Adipose tissue (tissue), 3 donors: ENCODE data around the gene SCN2B. TPM values are rescaled to one million over a fixed set of nuclear protein-coding genes. Genes with fewer than 3 reads are reported as not detected.
"Not testable (repeated sequence)": the region's sequence is repeated elsewhere in the genome, so short reads cannot be mapped to it uniquely, and the experiment has no call there.

Experiments used
- H3K27ac ChIP-seq: one replicate; pipeline ENCODE4 v1.5.1; 2013; ENCODE audit warnings: low read depth, low read length
- WGBS, 3 donors: extraction: QIAGEN DNeasy Blood & Tissue Kit; methylation state at CpG; one replicate each; pipeline ENCODE4 v1.1.7; 2013; 5-methylcytosine and 5-hydroxymethylcytosine counted together
- polyA plus RNA-seq, 3 donors: library from polyadenylated mRNA; stranded (reverse); fragments of 200-250 nt; gene quantifications; one replicate each; pipeline ENCODE4 v1.2.3, GENCODE V29; 2013
- donor health status: healthy with polysubstance abuse.
- donor health status: Bipolar disorder and iron deficiency.
- donor health status: healthy.

Gene SCN2B
- polyA plus RNA-seq, 3 donors = 0.06 to 0.45 (median 0.07) TPM

- 66 to 92% (median 78%) methylated on average over 12 of the region's 12 CpGs for WGBS, 3 donors
- H3K27ac ChIP-seq = no peak overlapping the region
Measured at GRCh38 chr11:118184784-118185579, 8.5 kb upstream of the SCN2B start.

- not testable (repeated sequence) for H3K27ac ChIP-seq
- 68 to 94% (median 91%) methylated on average over 5 of the region's 5 CpGs for WGBS, 3 donors
Measured at GRCh38 chr11:118183691-118184090, 7.3 kb upstream of the SCN2B start.

GRCh38 chr11:118180300-118180703 lies 3.9 kb upstream of the SCN2B start:
- no peak overlapping the region for H3K27ac ChIP-seq

GRCh38 chr11:118176778-118177134 lies 317 bp upstream of the SCN2B start:
- 79 to 92% (median 91%) methylated on average over 4 of the region's 4 CpGs for WGBS, 3 donors
- no peak overlapping the region for H3K27ac ChIP-seq

More at GRCh38 chr11:118180300-118180703, 3.9 kb upstream of the SCN2B start:
- WGBS, 3 donors = 19 to 64% (median 23%) methylated on average over 11 of the region's 11 CpGs

- H3K27ac ChIP-seq = no peak overlapping the region
- 59 to 64% (median 62%) methylated on average over 13 of the region's 13 CpGs for WGBS, 3 donors
Measured at GRCh38 chr11:118175031-118175992, 1.1 kb downstream of the SCN2B start.

- no peak overlapping the region for H3K27ac ChIP-seq
- 83 to 91% (median 88%) methylated on average over 9 of the region's 9 CpGs for WGBS, 3 donors
Measured at GRCh38 chr11:118174006-118174567, 2.4 kb downstream of the SCN2B start.

GRCh38 chr11:118172356-118172755 lies 4.1 kb downstream of the SCN2B start:
- no peak overlapping the region for H3K27ac ChIP-seq
- 82 to 90% (median 90%) methylated on average over 9 of the region's 9 CpGs for WGBS, 3 donors

GRCh38 chr11:118171269-118172062 lies 5.0 kb downstream of the SCN2B start:
- 9 to 13% (median 10%) methylated on average over 28 to 29 of the region's 29 CpGs for WGBS, 3 donors
- H3K27ac ChIP-seq = no peak overlapping the region

GRCh38 chr11:118170882-118171268 lies 5.6 kb downstream of the SCN2B start:
- no peak overlapping the region for H3K27ac ChIP-seq
- 39 to 70% (median 56%) methylated on average over 8 of the region's 8 CpGs for WGBS, 3 donors

GRCh38 chr11:118170231-118170630 lies 6.2 kb downstream of the SCN2B start:
- H3K27ac ChIP-seq = no peak overlapping the region
- 82 to 85% (median 82%) methylated on average over 9 of the region's 9 CpGs for WGBS, 3 donors

- WGBS, 3 donors = 75 to 84% (median 78%) methylated on average over 7 of the region's 7 CpGs
- H3K27ac ChIP-seq = no peak overlapping the region
Measured at GRCh38 chr11:118169300-118170140, 6.9 kb downstream of the SCN2B start.

- no peak overlapping the region for H3K27ac ChIP-seq
- 85 to 89% (median 87%) methylated on average over 3 of the region's 3 CpGs for WGBS, 3 donors
Measured at GRCh38 chr11:118168751-118169150, 7.7 kb downstream of the SCN2B start.

GRCh38 chr11:118168316-118168715 lies 8.1 kb downstream of the SCN2B start:
- H3K27ac ChIP-seq = no peak overlapping the region
- WGBS, 3 donors = 83 to 92% (median 89%) methylated on average over 8 of the region's 8 CpGs

GRCh38 chr11:118167906-118168305 lies 8.5 kb downstream of the SCN2B start:
- H3K27ac ChIP-seq = no peak overlapping the region
- 74 to 94% (median 92%) methylated on average over 12 of the region's 12 CpGs for WGBS, 3 donors

- no peak overlapping the region for H3K27ac ChIP-seq
- 87 to 95% (median 94%) methylated on average over 2 of the region's 2 CpGs for WGBS, 3 donors
Measured at GRCh38 chr11:118167253-118167652, 9.2 kb downstream of the SCN2B start.

GRCh38 chr11:118166641-118167040 lies 9.8 kb downstream of the SCN2B start:
- WGBS, 3 donors = 85 to 88% (median 85%) methylated on average over 16 to 17 of the region's 17 CpGs
- no peak overlapping the region for H3K27ac ChIP-seq

- WGBS, 3 donors = 65 to 74% (median 70%) methylated on average over 2 of the region's 2 CpGs
Measured at GRCh38 chr11:118164885-118165284, 11.6 kb downstream of the SCN2B start.

More at GRCh38 chr11:118164885-118165284, 11.6 kb downstream of the SCN2B start:
- H3K27ac ChIP-seq = no peak overlapping the region
